Measurements from ENCODE around the gene KCNB1.
A peak's percentile ranks its signal among the peaks of the same experiment; 100 is the strongest.

The KCNB1 gene

DNA sequence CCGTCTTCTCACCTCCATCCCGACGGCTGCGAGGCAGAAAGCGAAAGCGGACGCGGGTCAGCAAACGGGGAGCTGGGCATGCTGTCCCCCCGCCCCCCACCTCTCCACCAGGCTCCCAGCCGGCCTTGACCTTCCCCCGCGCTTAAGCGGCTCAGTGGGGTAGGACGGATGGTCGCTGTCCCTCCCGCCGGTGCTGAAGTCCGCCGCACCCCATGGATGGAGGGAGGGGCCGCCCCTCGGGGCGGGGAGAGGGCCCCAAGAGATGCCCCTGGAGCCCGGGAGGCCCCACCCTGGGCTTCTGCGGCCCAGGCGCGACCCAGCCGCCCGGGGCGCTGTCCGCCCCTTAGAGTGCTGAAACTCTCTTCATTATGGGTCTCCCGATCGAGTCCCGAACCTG, at the start of gene KCNB1:
Gene KCNB1, minus strand, starts transcription at position 48 of the 397 bp plus-strand sequence. CDS start 188 bp downstream, outside the sequence.
- DNase-seq (ENCODE audit: low read depth): peak; percentile 18
- H3K4me3 ChIP-seq (ENCODE audit: control insufficient read depth, low read depth, low read length): no peak within 1 kb of the TSS
- TF ChIP-seq, protein P1, sequence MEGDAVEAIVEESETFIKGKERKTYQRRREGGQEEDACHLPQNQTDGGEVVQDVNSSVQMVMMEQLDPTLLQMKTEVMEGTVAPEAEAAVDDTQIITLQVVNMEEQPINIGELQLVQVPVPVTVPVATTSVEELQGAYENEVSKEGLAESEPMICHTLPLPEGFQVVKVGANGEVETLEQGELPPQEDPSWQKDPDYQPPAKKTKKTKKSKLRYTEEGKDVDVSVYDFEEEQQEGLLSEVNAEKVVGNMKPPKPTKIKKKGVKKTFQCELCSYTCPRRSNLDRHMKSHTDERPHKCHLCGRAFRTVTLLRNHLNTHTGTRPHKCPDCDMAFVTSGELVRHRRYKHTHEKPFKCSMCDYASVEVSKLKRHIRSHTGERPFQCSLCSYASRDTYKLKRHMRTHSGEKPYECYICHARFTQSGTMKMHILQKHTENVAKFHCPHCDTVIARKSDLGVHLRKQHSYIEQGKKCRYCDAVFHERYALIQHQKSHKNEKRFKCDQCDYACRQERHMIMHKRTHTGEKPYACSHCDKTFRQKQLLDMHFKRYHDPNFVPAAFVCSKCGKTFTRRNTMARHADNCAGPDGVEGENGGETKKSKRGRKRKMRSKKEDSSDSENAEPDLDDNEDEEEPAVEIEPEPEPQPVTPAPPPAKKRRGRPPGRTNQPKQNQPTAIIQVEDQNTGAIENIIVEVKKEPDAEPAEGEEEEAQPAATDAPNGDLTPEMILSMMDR (conservative IDR thresholded peaks at IDR 0.05; ENCODE audit: control insufficient read depth, insufficient read depth, low read depth, low read length): no peak

DNA sequence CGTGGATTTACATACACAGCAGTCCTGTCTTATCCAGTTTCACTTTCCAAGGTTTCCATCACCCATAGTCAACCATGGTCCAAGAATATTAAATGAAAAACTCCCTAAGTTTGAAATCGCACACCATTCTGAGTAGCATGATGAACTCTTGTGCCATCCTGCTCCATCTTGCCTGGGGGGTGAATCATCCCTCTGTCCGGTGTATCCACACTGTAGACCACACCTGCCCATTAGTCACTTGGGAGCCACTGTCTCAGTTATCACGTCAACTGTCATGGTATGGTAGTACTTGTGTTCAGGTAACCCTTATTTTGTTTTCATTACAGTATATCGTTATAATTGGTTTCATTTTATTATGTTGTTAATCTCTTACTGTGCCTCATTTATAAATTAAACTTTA, 47.0 kb upstream of the KCNB1 start:
- no peak for DNase-seq (ENCODE audit: low read depth)
- H3K4me3 ChIP-seq (ENCODE audit: control insufficient read depth, low read depth, low read length): no peak overlapping the region
- TF ChIP-seq, protein P1 (conservative IDR thresholded peaks at IDR 0.05; ENCODE audit: control insufficient read depth, insufficient read depth, low read depth, low read length): no peak

DNA sequence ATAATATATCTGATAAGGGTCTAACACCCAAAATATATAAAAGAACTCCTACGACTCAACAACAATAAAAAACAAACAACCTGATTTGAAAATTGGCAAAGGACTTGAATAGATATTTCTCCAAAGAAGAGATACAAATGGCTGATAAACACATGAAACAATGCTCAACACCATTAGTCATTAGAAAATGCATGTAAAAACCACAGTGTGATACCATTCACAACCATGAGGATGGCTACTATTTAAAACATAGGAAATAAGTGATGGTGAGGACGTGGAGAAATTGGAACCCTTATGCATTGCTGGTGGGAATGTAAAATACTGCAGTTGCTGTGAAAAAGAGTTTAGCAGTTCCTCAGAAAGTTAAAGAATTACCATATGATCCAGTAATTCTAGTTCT, 44.1 kb upstream of the KCNB1 start:
- no peak overlapping the region for H3K4me3 ChIP-seq (ENCODE audit: control insufficient read depth, low read depth, low read length)
- TF ChIP-seq, protein P1 (conservative IDR thresholded peaks at IDR 0.05; ENCODE audit: control insufficient read depth, insufficient read depth, low read depth, low read length): no peak
- DNase-seq (ENCODE audit: low read depth): no peak

GRCh38 chr20:49526056-49526455, 43.6 kb upstream of the KCNB1 start:
- no peak overlapping the region for H3K4me3 ChIP-seq (ENCODE audit: control insufficient read depth, low read depth, low read length)
- TF ChIP-seq, protein P1 (conservative IDR thresholded peaks at IDR 0.05; ENCODE audit: control insufficient read depth, insufficient read depth, low read depth, low read length): no peak
- DNase-seq (ENCODE audit: low read depth): no peak

- no peak for DNase-seq (ENCODE audit: low read depth)
- H3K4me3 ChIP-seq (ENCODE audit: control insufficient read depth, low read depth, low read length): no peak overlapping the region
- TF ChIP-seq, protein P1 (conservative IDR thresholded peaks at IDR 0.05; ENCODE audit: control insufficient read depth, insufficient read depth, low read depth, low read length): no peak
These were observed 41.4 kb upstream of the KCNB1 start for GRCh38 chr20:49523767-49524360.

- TF ChIP-seq, protein P1 (conservative IDR thresholded peaks at IDR 0.05; ENCODE audit: control insufficient read depth, insufficient read depth, low read depth, low read length): no peak
- DNase-seq (ENCODE audit: low read depth): no peak
These were observed 38.9 kb upstream of the KCNB1 start for GRCh38 chr20:49521356-49521755.

More at GRCh38 chr20:49521356-49521755, 38.9 kb upstream of the KCNB1 start:
- H3K4me3 ChIP-seq (ENCODE audit: control insufficient read depth, low read depth, low read length): no peak overlapping the region
